Kidney epithelial cell (primary cell): ENCODE measurements around the gene CFAP91. TPM values are rescaled to one million over a fixed set of nuclear protein-coding genes. Genes with fewer than 3 reads are reported as not detected.

Experiments used
- DNase-seq: peaks from one replicate; pipeline ENCODE4 v3.0.0-alpha.2; 2010; ENCODE audit warnings: low read depth
- H3K27me3 ChIP-seq: 2 replicates; pipeline ENCODE4 v1.6.0; 2011; ENCODE audit warnings: low read length; ENCODE audit not compliant: control insufficient read depth, insufficient read depth
- H3K36me3 ChIP-seq: 2 replicates; pipeline ENCODE4 v1.5.1; 2011; ENCODE audit warnings: low read length; ENCODE audit not compliant: control insufficient read depth, insufficient read depth
- H3K4me3 ChIP-seq: 2 replicates; pipeline ENCODE4 v1.5.1; 2011; ENCODE audit warnings: low read depth, mild to moderate bottlenecking, control low read depth, low read length
- CTCF ChIP-seq: IDR thresholded peaks from 2 replicates; pipeline ENCODE4 v1.5.1; 2011; ENCODE audit warnings: mild to moderate bottlenecking, moderate library complexity, low read length, control low read depth, inconsistent platforms; ENCODE audit not compliant: insufficient read depth, poor library complexity, severe bottlenecking
- total RNA-seq: library from RNA; depleted of rRNA; stranded (reverse); fragments of >200 nt; gene quantifications from 2 replicates; pipeline ENCODE4 v1.2.3, GENCODE V29; 2015

CFAP91 gene
- total RNA-seq, 1 donor from 2014 or later = 3.3 TPM

GRCh38 chr3:119700920-119701734 is 1.7 kb upstream of the CFAP91 start:
- peaks cover 2% of the 10 kb centered on the region for H3K27me3 ChIP-seq
- H3K4me3 ChIP-seq = no peak overlapping the region
- DNase-seq = no peak
- TF ChIP-seq CTCF = no peak
- no peaks in the 10 kb centered on the region for H3K36me3 ChIP-seq

GRCh38 chr3:119703820-119704531 is 1.2 kb downstream of the CFAP91 start:
- H3K36me3 ChIP-seq = no peaks in the 10 kb centered on the region
- TF ChIP-seq CTCF = no peak
- peaks cover 2% of the 10 kb centered on the region for H3K27me3 ChIP-seq
- H3K4me3 ChIP-seq = peak overlapping the region; percentile 59
- no peak for DNase-seq

GRCh38 chr3:119715105-119715504 is 12.3 kb downstream of the CFAP91 start:
- Histone ChIP-seq H3K27me3 (no peaks in the 10 kb centered on the region), H3K4me3 (no peak overlapping the region), H3K36me3 (no peaks in the 10 kb centered on the region)
- TF ChIP-seq CTCF = no peak
- DNase-seq = no peak

GRCh38 chr3:119716998-119717397 is 14.2 kb downstream of the CFAP91 start:
- Histone ChIP-seq H3K27me3 (no peaks in the 10 kb centered on the region), H3K4me3 (no peak overlapping the region), H3K36me3 (no peaks in the 10 kb centered on the region)
- no peak for DNase-seq
- TF ChIP-seq CTCF = no peak

- DNase-seq = no peak
- Histone ChIP-seq H3K4me3 (no peak overlapping the region), H3K27me3 (no peaks in the 10 kb centered on the region), H3K36me3 (no peaks in the 10 kb centered on the region)
- TF ChIP-seq CTCF = no peak
Measured at GRCh38 chr3:119717520-119717919, 14.7 kb downstream of the CFAP91 start.
